ENCODE measurements around the gene FAM210B. TPM values are rescaled to one million over a fixed set of nuclear protein-coding genes. Genes with fewer than 3 reads are reported as not detected.
A peak's percentile ranks its signal among the peaks of the same experiment; 100 is the strongest.

The FAM210B gene
- total and polyA plus RNA-seq, 10 of the 15 experiments (the other 5 are each of a cell fraction or from before 2014, with no cell fraction given) = 0.13 to 1.4 (median 0.68) TPM

- peaks cover 54% of the 10 kb centered on the region for H3K79me2 ChIP-seq (ENCODE audit: control insufficient read depth, insufficient read depth, low read length)
- ChIA-PET SMC1A (ENCODE audit: uncharacterized antibody, unreplicated experiment) (no interaction called here), POLR2A (interaction anchor here (0.6 kb wide), 1 partner anchor 24 kb away, joined by 3 read pairs; no protein-coding TSS in a partner anchor), RAD21 (ENCODE audit: unreplicated experiment) (no interaction called here), CTCF (no interaction called here)
- H3K4me2 ChIP-seq (ENCODE audit: control insufficient read depth, insufficient read depth) = peak overlapping the region; percentile 4
- no peaks in the 10 kb centered on the region for H3K9me3 ChIP-seq (replicated peaks; ENCODE audit: control insufficient read depth, insufficient read depth, low read length)
- peaks cover 4 to 20% of the 10 kb centered on the region in 2 experiments for H3K36me3 ChIP-seq (ENCODE audit: control insufficient read depth in 2 of 2, insufficient read depth in 2 of 2, low read length in 1 of 2)
- no peak overlapping the region for H3K27ac ChIP-seq (ENCODE audit: control insufficient read depth, insufficient read depth)
- peaks cover 3% of the 10 kb centered on the region for H4K20me1 ChIP-seq (ENCODE audit: control insufficient read depth, insufficient read depth)
- H3K4me1 ChIP-seq (ENCODE audit: control insufficient read depth, insufficient read depth, low read length) = peaks cover 3% of the 10 kb centered on the region; the same call in 1 of the 2 replicates
- H3K27me3 ChIP-seq (replicated peaks in 1 of 2; ENCODE audit: control insufficient read depth in 2 of 2, insufficient read depth in 2 of 2, low read length in 1 of 2) = no peaks in the 10 kb centered on the region
- in situ Hi-C loops (cut with MboI) = no loop called here
- no peak overlapping the region for H2AFZ ChIP-seq (ENCODE audit: control insufficient read depth, low read depth, low read length)
- FAIRE-seq = no peak
- ATAC-seq = no peak
- H3K4me3 ChIP-seq = no peak overlapping the region
- no peak for TF ChIP-seq KDM1A (IDR thresholded peaks at IDR 0.05; ENCODE audit: borderline replicate concordance)
- intact Hi-C loops (cut with micrococcal nuclease; ENCODE audit: unreplicated experiment) = no loop called here
- no TSS peak for BruUV-seq (replicated peaks)
- 97% methylated on average over 4 of the region's 4 CpGs for WGBS (ENCODE audit: insufficient coverage, insufficient replicate concordance, low lambda C conversion rate, missing lambda C conversion rate)
- no peak overlapping the region for H3K9ac ChIP-seq (ENCODE audit: control insufficient read depth, insufficient read depth, low read length)
- no peak for DNase-seq (ENCODE audit: low read depth, low spot score)
Observed at GRCh38 chr20:56388882-56389281, 30.1 kb downstream of the FAM210B start.

DNA sequence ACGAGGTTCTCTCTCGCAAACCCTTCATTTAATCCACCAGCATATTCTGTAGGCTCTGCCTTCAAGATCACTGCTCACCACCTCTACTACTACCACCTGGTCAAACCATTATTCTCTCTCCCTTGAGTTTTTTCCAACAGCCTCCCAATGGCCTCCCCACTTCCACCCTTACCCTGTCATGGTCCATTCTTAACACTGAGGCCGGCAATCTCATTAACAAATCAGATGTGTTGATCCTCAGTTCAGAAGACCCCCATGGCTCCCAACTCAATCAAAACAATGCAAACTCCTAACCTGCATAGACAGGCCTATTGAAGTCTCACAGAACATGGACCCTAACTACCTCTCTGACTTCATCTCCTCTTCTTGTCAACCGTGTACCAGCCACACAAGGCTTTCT, 31.0 kb downstream of the FAM210B start:
- H3K27me3 ChIP-seq (replicated peaks in 1 of 2; ENCODE audit: control insufficient read depth in 2 of 2, insufficient read depth in 2 of 2, low read length in 1 of 2) = no peaks in the 10 kb centered on the region
- intact Hi-C loops (cut with micrococcal nuclease; ENCODE audit: unreplicated experiment) = no loop called here
- ChIA-PET CTCF (no interaction called here), SMC1A (ENCODE audit: uncharacterized antibody, unreplicated experiment) (no interaction called here), RAD21 (ENCODE audit: unreplicated experiment) (no interaction called here), POLR2A (interaction anchor here (0.6 kb wide), 1 partner anchor 9 kb away, joined by 3 read pairs; no protein-coding TSS in a partner anchor)
- H3K27ac ChIP-seq (ENCODE audit: control insufficient read depth, insufficient read depth) = no peak overlapping the region
- H4K20me1 ChIP-seq (ENCODE audit: control insufficient read depth, insufficient read depth) = peaks cover 2% of the 10 kb centered on the region
- H3K9ac ChIP-seq (ENCODE audit: control insufficient read depth, insufficient read depth, low read length) = no peak overlapping the region
- peaks cover 3% of the 10 kb centered on the region; the same call in 1 of the 2 replicates for H3K4me1 ChIP-seq (ENCODE audit: control insufficient read depth, insufficient read depth, low read length)
- 0 out of 2 replicates have a peak overlapping the region, but pooled peaks have one; percentile 3 for H3K4me3 ChIP-seq
- peaks cover 62% of the 10 kb centered on the region for H3K79me2 ChIP-seq (ENCODE audit: control insufficient read depth, insufficient read depth, low read length)
- in situ Hi-C loops (cut with MboI) = no loop called here
- no peak for ATAC-seq
- peaks cover 3 to 18% of the 10 kb centered on the region in 2 experiments; a peak in 3 of 4 replicates for H3K36me3 ChIP-seq (ENCODE audit: control insufficient read depth in 2 of 2, insufficient read depth in 2 of 2, low read length in 1 of 2)
- no peaks in the 10 kb centered on the region for H3K9me3 ChIP-seq (replicated peaks; ENCODE audit: control insufficient read depth, insufficient read depth, low read length)
- DNase-seq (ENCODE audit: low read depth, low spot score) = no peak
- 98% methylated on average over 4 of the region's 4 CpGs for WGBS (ENCODE audit: insufficient coverage, insufficient replicate concordance, low lambda C conversion rate, missing lambda C conversion rate)
- BruUV-seq (replicated peaks) = no TSS peak
- FAIRE-seq = no peak
- H3K4me2 ChIP-seq (ENCODE audit: control insufficient read depth, insufficient read depth) = peak overlapping the region; percentile 3; the same call in 1 of the 2 replicates
- no peak overlapping the region for H2AFZ ChIP-seq (ENCODE audit: control insufficient read depth, low read depth, low read length)
- TF ChIP-seq CHD2 (IDR thresholded peaks at IDR 0.05; ENCODE audit: borderline replicate concordance, low read depth, low read length) (no peak), SMARCA5 (IDR thresholded peaks at IDR 0.05) (no peak), YY1 (IDR thresholded peaks at IDR 0.05; ENCODE audit: low read depth, low read length) (no peak), MYC (IDR thresholded peaks at IDR 0.05; ENCODE audit: insufficient read depth, insufficient read length, insufficient replicate concordance, low read length, severe bottlenecking) (no peak), GABPA (IDR thresholded peaks at IDR 0.05; ENCODE audit: low read depth) (no peak), FOXK2 (IDR thresholded peaks at IDR 0.05) (no peak), NR2C1 (IDR thresholded peaks at IDR 0.05) (no peak), BCL11A (IDR thresholded peaks at IDR 0.05; ENCODE audit: low read depth, low read length) (no peak), LARP7 (IDR thresholded peaks at IDR 0.05) (no peak), TARDBP (IDR thresholded peaks at IDR 0.05; ENCODE audit: borderline replicate concordance) (no peak), CEBPB (IDR thresholded peaks at IDR 0.05; ENCODE audit: borderline replicate concordance in 1 of 2, low read depth in 2 of 2, low read length in 2 of 2) (no peak), HCFC1 (IDR thresholded peaks at IDR 0.05; ENCODE audit: low read length) (no peak)
- TF ChIP-seq, protein P1, sequence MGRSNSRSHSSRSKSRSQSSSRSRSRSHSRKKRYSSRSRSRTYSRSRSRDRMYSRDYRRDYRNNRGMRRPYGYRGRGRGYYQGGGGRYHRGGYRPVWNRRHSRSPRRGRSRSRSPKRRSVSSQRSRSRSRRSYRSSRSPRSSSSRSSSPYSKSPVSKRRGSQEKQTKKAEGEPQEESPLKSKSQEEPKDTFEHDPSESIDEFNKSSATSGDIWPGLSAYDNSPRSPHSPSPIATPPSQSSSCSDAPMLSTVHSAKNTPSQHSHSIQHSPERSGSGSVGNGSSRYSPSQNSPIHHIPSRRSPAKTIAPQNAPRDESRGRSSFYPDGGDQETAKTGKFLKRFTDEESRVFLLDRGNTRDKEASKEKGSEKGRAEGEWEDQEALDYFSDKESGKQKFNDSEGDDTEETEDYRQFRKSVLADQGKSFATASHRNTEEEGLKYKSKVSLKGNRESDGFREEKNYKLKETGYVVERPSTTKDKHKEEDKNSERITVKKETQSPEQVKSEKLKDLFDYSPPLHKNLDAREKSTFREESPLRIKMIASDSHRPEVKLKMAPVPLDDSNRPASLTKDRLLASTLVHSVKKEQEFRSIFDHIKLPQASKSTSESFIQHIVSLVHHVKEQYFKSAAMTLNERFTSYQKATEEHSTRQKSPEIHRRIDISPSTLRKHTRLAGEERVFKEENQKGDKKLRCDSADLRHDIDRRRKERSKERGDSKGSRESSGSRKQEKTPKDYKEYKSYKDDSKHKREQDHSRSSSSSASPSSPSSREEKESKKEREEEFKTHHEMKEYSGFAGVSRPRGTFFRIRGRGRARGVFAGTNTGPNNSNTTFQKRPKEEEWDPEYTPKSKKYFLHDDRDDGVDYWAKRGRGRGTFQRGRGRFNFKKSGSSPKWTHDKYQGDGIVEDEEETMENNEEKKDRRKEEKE (IDR thresholded peaks at IDR 0.05) = no peak
- TF ChIP-seq, protein P2, sequence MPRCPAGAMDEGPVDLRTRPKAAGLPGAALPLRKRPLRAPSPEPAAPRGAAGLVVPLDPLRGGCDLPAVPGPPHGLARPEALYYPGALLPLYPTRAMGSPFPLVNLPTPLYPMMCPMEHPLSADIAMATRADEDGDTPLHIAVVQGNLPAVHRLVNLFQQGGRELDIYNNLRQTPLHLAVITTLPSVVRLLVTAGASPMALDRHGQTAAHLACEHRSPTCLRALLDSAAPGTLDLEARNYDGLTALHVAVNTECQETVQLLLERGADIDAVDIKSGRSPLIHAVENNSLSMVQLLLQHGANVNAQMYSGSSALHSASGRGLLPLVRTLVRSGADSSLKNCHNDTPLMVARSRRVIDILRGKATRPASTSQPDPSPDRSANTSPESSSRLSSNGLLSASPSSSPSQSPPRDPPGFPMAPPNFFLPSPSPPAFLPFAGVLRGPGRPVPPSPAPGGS (IDR thresholded peaks at IDR 0.05; ENCODE audit: borderline replicate concordance, insufficient read depth, low read depth, low read length, poor library complexity, severe bottlenecking) = no peak
